ENCODE results near the gene C1orf21.

Gene C1orf21

DNA sequence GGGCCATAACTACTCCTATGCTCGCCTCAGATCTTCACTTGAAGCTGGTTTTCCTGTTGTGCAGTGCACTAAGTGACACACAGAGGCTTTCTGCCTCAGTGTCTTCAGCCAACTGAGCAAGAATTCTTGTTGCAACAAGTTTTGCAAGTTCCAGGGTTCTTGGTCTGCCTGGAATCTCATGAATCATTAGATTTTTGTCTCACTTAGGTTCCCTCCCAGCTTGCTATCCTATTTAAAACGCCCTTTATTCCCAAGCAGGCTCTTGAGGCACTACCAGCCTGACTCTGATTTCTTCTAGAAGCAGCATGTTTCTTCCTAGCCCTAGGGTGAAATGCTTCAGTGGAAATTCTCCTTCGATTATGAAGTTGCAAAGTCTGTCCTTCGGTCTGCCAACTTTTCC, 158.8 kb downstream of the C1orf21 start:
- H3K4me1 ChIP-seq, result no peaks in the 10 kb centered on the region
- no peaks in the 10 kb centered on the region for H3K36me3 ChIP-seq (ENCODE audit: control insufficient read depth, insufficient read depth, low read length)
- H3K79me2 ChIP-seq, result no peaks in the 10 kb centered on the region
- H3K9me3 ChIP-seq (ENCODE audit: control insufficient read depth, low read length), result no peaks in the 10 kb centered on the region
- H3K27ac ChIP-seq, result no peak overlapping the region
- H3K9ac ChIP-seq, result no peak overlapping the region
- H2AFZ ChIP-seq, result no peak overlapping the region
- no peaks in the 10 kb centered on the region for H3K27me3 ChIP-seq (ENCODE audit: control insufficient read depth, insufficient read depth, low read length)
- no peak overlapping the region for H3K4me2 ChIP-seq (ENCODE audit: low read length)
- TF ChIP-seq, protein P1, sequence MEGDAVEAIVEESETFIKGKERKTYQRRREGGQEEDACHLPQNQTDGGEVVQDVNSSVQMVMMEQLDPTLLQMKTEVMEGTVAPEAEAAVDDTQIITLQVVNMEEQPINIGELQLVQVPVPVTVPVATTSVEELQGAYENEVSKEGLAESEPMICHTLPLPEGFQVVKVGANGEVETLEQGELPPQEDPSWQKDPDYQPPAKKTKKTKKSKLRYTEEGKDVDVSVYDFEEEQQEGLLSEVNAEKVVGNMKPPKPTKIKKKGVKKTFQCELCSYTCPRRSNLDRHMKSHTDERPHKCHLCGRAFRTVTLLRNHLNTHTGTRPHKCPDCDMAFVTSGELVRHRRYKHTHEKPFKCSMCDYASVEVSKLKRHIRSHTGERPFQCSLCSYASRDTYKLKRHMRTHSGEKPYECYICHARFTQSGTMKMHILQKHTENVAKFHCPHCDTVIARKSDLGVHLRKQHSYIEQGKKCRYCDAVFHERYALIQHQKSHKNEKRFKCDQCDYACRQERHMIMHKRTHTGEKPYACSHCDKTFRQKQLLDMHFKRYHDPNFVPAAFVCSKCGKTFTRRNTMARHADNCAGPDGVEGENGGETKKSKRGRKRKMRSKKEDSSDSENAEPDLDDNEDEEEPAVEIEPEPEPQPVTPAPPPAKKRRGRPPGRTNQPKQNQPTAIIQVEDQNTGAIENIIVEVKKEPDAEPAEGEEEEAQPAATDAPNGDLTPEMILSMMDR (IDR thresholded peaks at IDR 0.05), result no peak
- H3K4me3 ChIP-seq (ENCODE audit: low read depth, low read length), result no peak overlapping the region

DNA sequence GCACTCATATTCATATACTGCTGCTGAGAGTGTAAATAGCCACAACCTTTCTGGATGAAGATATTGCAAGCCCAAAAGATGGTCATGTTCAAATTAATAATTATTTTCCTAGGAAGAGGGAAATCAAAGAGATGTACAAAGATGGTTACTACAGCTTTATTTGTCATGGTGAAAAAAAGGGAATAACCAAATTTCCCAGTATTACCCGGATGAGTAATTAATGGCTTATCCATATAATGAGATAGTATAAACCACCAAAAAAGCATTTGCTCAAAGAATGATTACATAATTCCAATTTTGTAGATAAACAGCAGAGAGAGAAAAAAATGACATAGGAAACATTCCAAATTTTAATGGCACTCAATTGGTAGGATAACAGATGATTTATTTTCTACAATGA, 165.6 kb downstream of the C1orf21 start:
- no peak overlapping the region for H3K4me3 ChIP-seq (ENCODE audit: low read depth, low read length)
- no peak overlapping the region for H2AFZ ChIP-seq
- no peaks in the 10 kb centered on the region for H3K27me3 ChIP-seq (ENCODE audit: control insufficient read depth, insufficient read depth, low read length)
- no peak overlapping the region for H3K9ac ChIP-seq
- no peaks in the 10 kb centered on the region for H3K4me1 ChIP-seq
- H3K27ac ChIP-seq, result no peak overlapping the region
- H3K9me3 ChIP-seq (ENCODE audit: control insufficient read depth, low read length), result no peaks in the 10 kb centered on the region
- TF ChIP-seq, protein P1 (IDR thresholded peaks at IDR 0.05), result no peak
- H3K36me3 ChIP-seq (ENCODE audit: control insufficient read depth, insufficient read depth, low read length), result no peaks in the 10 kb centered on the region
- no peak overlapping the region for H3K4me2 ChIP-seq (ENCODE audit: low read length)
- H3K79me2 ChIP-seq, result no peaks in the 10 kb centered on the region

DNA sequence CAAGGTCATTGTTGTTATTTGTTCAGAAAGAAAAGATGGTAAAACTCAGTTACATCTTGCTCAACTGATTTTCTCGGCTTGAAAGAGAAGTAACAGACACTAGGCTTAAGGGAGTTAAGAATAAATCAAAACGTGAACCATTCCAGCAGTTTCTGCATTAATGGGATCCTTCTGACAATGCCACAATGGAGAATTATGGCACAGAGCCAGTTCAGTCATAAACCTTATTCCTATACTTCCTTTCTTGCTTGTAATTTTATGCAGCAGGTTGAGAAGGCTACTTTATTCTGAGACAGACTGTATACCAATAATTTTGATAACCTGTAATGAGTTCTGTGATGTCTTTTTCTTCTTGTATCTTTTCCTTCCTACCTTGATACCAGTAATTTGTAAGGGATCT, 167.0 kb downstream of the C1orf21 start:
- TF ChIP-seq, protein P1 (IDR thresholded peaks at IDR 0.05), result no peak
- Histone ChIP-seq H3K9ac (no peak overlapping the region), H3K4me1 (no peaks in the 10 kb centered on the region)

DNA sequence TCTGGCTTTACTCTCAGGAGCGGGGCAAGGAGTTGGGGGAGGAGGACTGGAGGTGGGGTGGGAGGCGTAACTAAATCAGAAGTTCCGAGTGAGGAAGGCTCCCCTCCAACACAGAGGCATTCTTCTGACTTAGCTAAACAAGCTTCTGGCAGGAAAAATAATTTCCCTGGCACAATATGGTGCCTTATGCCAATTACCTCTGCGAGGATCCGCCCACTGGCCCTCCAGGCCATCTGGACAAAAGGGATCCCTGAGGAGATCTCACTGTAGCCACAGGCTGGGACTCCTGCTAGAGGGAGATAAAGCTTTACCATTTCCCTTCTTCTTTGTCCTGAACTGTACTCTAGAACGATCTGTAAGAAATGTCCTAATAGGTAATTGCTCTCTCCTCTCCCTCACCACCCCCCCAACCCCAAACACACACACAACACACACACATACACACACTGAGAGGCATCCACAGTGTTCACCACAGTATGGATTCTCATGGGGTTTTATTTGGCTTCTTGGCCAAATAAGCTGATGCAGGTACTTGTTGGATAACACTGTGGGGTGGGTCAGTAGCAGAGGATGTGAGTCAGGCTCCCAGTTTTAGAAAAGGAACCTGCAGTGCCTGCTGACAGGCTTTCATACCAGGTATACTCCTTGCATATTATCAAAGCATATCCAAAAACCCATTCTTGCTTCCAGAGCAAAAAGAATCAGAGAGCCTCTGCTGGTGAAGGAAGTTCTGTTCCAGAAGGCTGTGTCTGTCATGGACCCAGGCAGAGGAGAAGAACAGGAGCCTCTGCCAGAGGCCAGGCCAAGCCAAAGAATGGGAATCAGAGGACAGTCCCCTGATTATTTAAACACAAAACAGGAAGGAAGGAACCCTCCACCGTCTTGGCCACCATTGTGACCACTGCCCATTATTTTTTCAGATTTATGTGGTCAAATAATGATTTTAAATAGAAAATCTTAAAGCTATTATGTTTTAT, 169.1 kb downstream of the C1orf21 start:
- Histone ChIP-seq H3K79me2 (no peaks in the 10 kb centered on the region), H3K9ac (no peak overlapping the region), H3K4me1 (no peaks in the 10 kb centered on the region), H3K36me3 (ENCODE audit: control insufficient read depth, insufficient read depth, low read length) (no peaks in the 10 kb centered on the region), H3K27me3 (ENCODE audit: control insufficient read depth, insufficient read depth, low read length) (no peaks in the 10 kb centered on the region), H3K4me2 (ENCODE audit: low read length) (no peak overlapping the region), H2AFZ (no peak overlapping the region), H3K9me3 (ENCODE audit: control insufficient read depth, low read length) (no peaks in the 10 kb centered on the region), H3K27ac (no peak overlapping the region), H3K4me3 (ENCODE audit: low read depth, low read length) (no peak overlapping the region)
- TF ChIP-seq, protein P1 (IDR thresholded peaks at IDR 0.05), result no peak

More for the DNA sequence above, 167.0 kb downstream of the C1orf21 start:
- H3K79me2 ChIP-seq, result no peaks in the 10 kb centered on the region
- no peaks in the 10 kb centered on the region for H3K36me3 ChIP-seq (ENCODE audit: control insufficient read depth, insufficient read depth, low read length)
- no peak overlapping the region for H2AFZ ChIP-seq
- H3K9me3 ChIP-seq (ENCODE audit: control insufficient read depth, low read length), result no peaks in the 10 kb centered on the region
- H3K27ac ChIP-seq, result no peak overlapping the region
- H3K4me2 ChIP-seq (ENCODE audit: low read length), result no peak overlapping the region
- H3K27me3 ChIP-seq (ENCODE audit: control insufficient read depth, insufficient read depth, low read length), result no peaks in the 10 kb centered on the region
- H3K4me3 ChIP-seq (ENCODE audit: low read depth, low read length), result no peak overlapping the region

Measured in parathyroid adenoma (tissue), 2 donors.